Astrocyte of the spinal cord (primary cell): Measurements from ENCODE around the gene SLC39A13.

Experiments
- DNase-seq: peaks from one replicate; pipeline ENCODE4 v3.0.0; 2011; ENCODE audit warnings: low read depth, low spot score
- H3K4me3 ChIP-seq: 2 replicates; pipeline ENCODE4 v1.5.1; 2011; ENCODE audit warnings: low read depth, mild to moderate bottlenecking, low read length, moderate library complexity
- CTCF ChIP-seq: IDR thresholded peaks from 2 replicates; pipeline ENCODE4 v1.5.1; 2012; ENCODE audit warnings: low read depth, mild to moderate bottlenecking, low read length, inconsistent platforms
- in situ Hi-C: cut with HindIII; loops from 2 replicates; pipeline ENCODE4 v1.10.0; 2017; ENCODE audit warnings: low sequenced_read_pairs

SLC39A13 gene

GRCh38 chr11:47393163-47394049 is 15.0 kb upstream of the SLC39A13 start:
- TF ChIP-seq CTCF: no peak
- DNase-seq: peak; percentile 65
- H3K4me3 ChIP-seq: no peak overlapping the region
- in situ Hi-C loops: no loop called here

GRCh38 chr11:47394050-47394321 is 14.4 kb upstream of the SLC39A13 start:
- in situ Hi-C loops: no loop called here
- no peak for TF ChIP-seq CTCF
- no peak overlapping the region for H3K4me3 ChIP-seq

GRCh38 chr11:47394322-47395222 is 13.8 kb upstream of the SLC39A13 start:
- TF ChIP-seq CTCF: no peak
- peak; percentile 35 for DNase-seq
- H3K4me3 ChIP-seq: no peak overlapping the region
- in situ Hi-C loops: no loop called here

More at GRCh38 chr11:47394050-47394321, 14.4 kb upstream of the SLC39A13 start:
- DNase-seq: no peak

GRCh38 chr11:47395223-47396048 is 13.0 kb upstream of the SLC39A13 start:
- in situ Hi-C loops: no loop called here
- H3K4me3 ChIP-seq: no peak overlapping the region
- TF ChIP-seq CTCF: no peak
- no peak for DNase-seq

- H3K4me3 ChIP-seq: no peak overlapping the region
- in situ Hi-C loops: no loop called here
- DNase-seq: no peak
- TF ChIP-seq CTCF: no peak
Observed at GRCh38 chr11:47396049-47396320, 12.4 kb upstream of the SLC39A13 start.

- no peak for DNase-seq
- in situ Hi-C loops: no loop called here
- TF ChIP-seq CTCF: no peak
- no peak overlapping the region for H3K4me3 ChIP-seq
Observed at GRCh38 chr11:47398011-47398410, 10.4 kb upstream of the SLC39A13 start.
